Left lobe of liver (tissue), 2 donors: Measurements from ENCODE around the gene RPL10A. TPM values are rescaled to one million over a fixed set of nuclear protein-coding genes. Genes with fewer than 3 reads are reported as not detected.
"Not testable (repeated sequence)": the region's sequence is repeated elsewhere in the genome, so short reads cannot be mapped to it uniquely, and the experiment has no call there.

Experiments
- ATAC-seq: fragments of 200-7000 bp; cut with Tn5 transposase; one replicate; pipeline ENCODE4 v1.9.1; 2020; ENCODE audit warnings: mild to moderate bottlenecking, moderate library complexity
- DNase-seq: peaks from one replicate; pipeline ENCODE4 v3.0.0-alpha.2; 2020; ENCODE audit warnings: low spot score
- total RNA-seq: library from RNA; stranded (reverse); gene quantifications from one replicate; pipeline ENCODE4 v1.2.1, GENCODE V29; 2021
- donor health status: DM: no; HTN: no; CAD: no; lungs with moderate emphysema.
- donor health status: DM: no; HTN: yes; CAD: no.

The RPL10A gene
- total RNA-seq, 1 donor from 2014 or later: 411 TPM

DNA sequence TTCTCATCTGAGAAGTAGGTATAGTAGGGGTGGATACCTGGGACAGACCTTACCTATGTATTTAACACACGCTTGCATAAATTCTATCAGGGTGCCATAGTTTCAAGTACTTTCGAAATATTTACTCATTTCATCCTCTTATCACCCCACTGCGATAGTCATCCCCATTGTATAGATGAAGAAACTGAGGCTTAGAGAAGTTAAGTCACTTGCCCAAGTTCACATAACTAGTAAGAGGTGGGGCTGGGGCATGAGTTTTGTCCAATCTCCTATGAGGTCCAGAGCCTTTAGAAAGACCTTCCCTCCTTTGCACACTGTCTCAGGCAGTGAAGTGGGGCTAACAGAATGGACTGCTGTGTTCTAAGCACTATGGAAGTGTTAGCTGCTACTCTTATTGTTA is 38.3 kb downstream of the RPL10A start:
- no peak for DNase-seq

DNA sequence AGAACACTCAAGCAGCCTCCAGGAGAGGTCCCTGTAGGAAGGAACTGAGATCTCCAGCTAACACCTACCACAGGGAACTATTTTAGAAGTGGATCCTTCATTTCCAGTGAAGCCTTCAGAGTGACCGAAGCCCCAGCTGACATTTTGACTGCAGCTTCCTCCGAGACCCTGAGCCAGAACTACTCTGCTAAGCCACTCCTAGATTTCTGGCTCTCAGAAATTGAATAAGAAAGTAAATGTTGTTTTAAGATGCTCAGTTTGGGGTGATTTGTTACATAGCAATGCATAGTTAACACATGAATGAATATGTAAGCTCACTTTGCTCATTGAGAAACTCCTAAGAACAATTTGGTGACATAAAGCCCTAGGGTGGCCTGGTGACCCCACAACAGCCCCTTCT is 39.0 kb downstream of the RPL10A start:
- ATAC-seq: no peak
- DNase-seq: no peak

More for the DNA sequence above, 38.3 kb downstream of the RPL10A start:
- no peak for ATAC-seq

GRCh38 chr6:35508027-35508426 is 39.8 kb downstream of the RPL10A start:
- no peak for ATAC-seq
- no peak for DNase-seq

GRCh38 chr6:35508542-35508941 is 40.3 kb downstream of the RPL10A start:
- no peak for DNase-seq
- ATAC-seq: no peak

DNA sequence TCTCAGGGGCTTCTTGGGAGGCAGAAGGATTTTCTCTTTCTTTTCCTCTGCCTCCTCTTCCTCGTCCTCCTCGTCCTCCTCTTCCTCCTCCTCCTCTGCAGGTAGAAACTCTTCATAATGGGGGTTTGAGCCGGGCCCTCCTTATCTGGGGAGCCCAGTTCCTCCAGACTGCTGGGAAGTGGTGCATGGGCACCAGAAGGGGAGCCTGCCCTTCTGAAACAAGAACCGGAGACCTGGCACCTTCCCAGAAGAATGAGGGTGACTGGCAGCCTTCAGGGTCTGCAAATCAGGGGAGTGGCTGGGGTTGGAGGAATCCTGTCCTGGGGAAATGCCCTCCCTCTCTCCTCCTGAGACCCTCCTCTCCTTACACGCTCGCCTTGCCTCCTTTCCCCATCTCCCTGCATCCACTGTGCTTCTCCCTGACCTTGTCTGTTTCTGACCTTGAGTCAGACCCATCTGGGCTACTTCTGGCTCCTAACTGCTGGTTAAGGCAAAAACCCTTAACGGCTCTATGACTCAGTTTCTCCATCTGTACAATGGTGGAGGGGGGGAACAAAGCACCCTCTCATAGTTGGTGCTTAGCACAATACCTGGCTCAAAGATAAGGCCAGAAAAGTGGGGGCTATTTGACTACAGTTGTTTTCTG is 42.8 kb downstream of the RPL10A start:
- DNase-seq: no peak
- ATAC-seq: no peak

- no peak for DNase-seq
- no peak for ATAC-seq
These were observed 43.4 kb downstream of the RPL10A start for GRCh38 chr6:35511562-35511941.

DNA sequence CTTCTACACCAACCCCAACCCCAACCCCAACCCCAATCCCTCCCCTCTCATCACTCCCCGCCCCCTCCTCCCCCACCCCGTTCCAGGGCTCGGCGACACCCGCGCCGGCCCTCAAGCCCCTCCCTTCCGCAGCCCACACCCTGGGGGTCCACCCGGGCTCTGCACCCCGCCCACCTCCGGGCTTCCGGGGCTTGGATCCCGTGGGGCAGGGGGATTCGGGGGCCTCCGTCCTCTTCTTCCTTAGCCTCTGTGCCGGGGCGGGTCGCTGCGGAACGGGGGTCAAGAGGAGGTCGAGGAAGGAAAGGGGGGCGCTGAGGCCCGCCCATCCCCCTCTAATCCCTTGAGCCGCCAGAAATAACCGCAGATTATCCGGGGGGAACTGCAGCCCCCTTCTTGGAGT is 43.8 kb downstream of the RPL10A start:
- DNase-seq (no peak), ATAC-seq (no peak)

GRCh38 chr6:35512740-35513139 is 44.5 kb downstream of the RPL10A start, which contains the start of gene TULP1:
TSS of gene TULP1 (minus strand) at chr6:35512896. CDS start at chr6:35512858, 38 bp downstream.
- ATAC-seq: no peak
- no peak for DNase-seq

DNA sequence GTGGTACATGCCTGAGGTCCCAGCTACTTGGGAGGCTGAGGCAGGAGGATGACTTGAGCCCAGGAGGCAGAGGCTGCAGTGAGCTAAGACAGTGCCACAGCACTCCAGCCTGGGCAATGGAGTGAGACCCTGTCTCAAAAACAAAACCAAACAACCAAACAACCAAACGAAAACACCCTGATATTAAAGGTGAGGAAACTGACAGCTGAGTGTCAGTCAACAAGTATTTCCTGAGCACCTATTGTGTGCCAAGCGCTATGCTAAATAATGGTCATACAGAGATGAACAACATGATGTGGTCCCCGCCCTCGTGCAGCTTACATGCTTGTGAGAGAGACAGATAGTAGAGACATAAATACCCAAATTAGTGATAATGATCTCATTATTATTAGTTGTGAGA is 46.4 kb downstream of the RPL10A start:
- no peak for DNase-seq
- no peak for ATAC-seq

DNA sequence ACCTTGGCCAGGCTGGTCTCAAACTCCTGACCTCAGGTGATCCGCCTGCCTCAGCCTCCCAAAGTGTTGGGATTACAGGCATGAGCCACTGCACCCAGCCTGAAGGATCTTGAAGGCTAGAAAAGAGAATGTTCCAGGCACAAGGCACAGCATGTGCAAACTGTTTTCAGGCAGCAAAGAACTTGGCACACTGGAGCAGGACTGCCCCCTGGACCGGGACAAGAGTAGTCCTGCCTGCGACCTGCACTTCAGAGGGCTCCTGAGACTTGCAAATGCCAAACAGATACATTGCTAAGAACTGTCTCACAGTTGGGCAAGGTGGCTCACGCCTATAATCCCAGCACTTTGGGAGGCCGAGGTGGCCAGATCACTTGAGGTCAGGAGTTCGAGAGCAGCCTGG is 47.7 kb downstream of the RPL10A start:
- DNase-seq, ATAC-seq: not testable (repeated sequence)

DNA sequence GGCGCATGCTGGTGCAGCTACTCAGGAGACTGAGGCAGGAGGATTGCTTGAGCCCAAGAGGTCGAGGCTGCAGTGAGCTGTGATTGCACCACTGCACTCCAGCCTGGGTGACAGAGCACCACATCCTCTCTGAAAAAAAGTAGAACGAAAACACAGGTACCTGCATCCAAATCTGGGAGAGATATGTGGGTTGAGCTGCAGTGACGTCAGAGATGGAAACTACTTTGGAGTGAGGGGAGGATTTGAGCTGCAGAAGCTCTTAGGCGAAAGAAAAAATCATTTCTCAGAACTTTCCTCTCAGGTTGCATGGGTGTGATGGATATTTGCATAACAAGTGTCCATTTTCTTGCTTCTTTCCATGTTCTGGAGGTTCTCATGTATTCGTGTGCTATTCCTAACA is 48.5 kb downstream of the RPL10A start:
- ATAC-seq: no peak
- no peak for DNase-seq

DNA sequence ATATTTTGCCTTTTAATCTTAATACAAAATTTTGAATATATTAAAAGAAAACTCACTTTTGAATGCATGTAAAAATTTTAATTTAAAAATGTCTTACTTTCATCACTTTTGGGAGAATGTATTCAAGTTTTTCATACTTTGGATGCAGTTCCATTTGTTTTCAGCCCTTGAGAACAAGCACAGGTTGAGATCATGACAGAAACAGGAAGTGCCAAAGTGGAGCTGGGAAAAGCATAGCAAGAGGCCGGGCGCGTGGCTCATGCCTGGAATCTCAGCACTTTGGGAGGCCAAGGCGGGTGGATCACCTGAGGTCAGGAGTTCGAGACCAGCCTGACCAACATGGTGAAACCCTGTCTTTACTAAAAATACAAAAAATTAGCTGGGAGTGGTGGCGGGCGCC is 49.8 kb downstream of the RPL10A start:
- ATAC-seq, DNase-seq: not testable (repeated sequence)

- ATAC-seq: no peak
These were observed 50.5 kb downstream of the RPL10A start for GRCh38 chr6:35518566-35519312.

DNA sequence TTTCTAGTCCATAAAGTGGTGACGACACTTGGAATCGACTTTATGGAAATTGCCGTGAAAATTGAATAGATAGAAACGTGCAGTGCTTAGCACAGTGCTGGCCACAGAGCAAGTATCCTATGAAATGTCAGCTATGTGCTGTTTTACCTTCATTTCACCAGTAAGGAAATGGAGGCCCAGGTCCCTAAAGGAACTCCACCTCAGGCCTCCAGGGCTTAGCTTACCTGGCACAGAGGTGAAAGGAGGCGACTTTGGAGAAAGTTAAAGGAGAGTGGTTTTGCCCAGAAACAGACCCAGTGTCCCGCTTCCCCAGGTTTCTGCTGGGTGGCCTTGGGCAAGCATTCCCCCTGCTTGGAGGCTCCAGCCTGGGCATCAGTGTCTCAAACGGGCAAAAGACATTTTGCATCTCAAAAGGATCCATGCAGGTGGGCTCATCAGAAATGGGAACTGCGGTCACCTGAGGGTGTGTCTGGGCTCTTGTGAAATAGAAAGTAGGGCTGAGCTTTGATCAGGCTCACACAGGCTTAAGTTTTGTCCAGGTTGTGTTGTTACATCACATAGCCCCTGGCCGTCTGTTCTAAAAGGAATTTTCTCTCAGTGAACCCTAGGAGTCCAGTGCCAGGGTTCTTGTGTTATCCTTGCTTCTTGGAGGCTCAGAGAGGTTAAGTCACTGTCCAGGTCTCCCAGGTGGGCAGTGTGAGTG is 51.3 kb downstream of the RPL10A start:
- DNase-seq (no peak), ATAC-seq (no peak)

More at GRCh38 chr6:35518566-35519312, 50.5 kb downstream of the RPL10A start:
- no peak for DNase-seq

Other genes with a start within 250 kb of the RPL10A start
- gene ZNF76, start 208.7 kb upstream of the RPL10A start, total RNA-seq: 20.1 TPM
- gene DEF6, start 170.6 kb upstream of the RPL10A start, total RNA-seq: 1.5 TPM
- gene PPARD, start 125.8 kb upstream of the RPL10A start, total RNA-seq: 10.8 TPM
- gene FANCE, start 16.1 kb upstream of the RPL10A start, total RNA-seq: 1.1 TPM
- gene TEAD3, start 28.7 kb downstream of the RPL10A start, total RNA-seq: 6.3 TPM
- not detected for gene TULP1, start 44.5 kb downstream of the RPL10A start, total RNA-seq
- 156 TPM for gene FKBP5, start 220.5 kb downstream of the RPL10A start, total RNA-seq